ENCODE results near the gene IL17RD. TPM values are rescaled to one million over a fixed set of nuclear protein-coding genes. Genes with fewer than 3 reads are reported as not detected.

IL17RD gene
- total and polyA plus RNA-seq, 2 donors (not counting 1 experiment from before 2014, with no cell fraction given) = 0.05 TPM; not detected in 1

DNA sequence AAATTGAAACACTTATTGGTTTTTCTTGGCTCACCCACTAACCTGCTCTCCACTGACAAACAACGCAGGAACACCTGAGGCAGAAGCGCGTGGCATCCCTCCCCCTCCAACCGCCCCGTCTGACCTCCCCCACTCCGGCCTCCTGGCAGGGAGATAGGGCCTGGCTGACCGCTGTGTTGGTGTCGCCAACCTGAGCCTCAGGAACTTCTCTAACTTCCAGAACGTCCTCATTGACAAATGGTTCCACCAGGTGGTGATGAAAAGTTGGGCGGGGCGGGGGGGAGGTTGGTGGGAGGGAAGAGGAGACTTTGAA is 22.8 kb downstream of the IL17RD start:
- no peaks in the 10 kb centered on the region for H4K20me1 ChIP-seq (ENCODE audit: control insufficient read depth, insufficient read depth, low read length, poor library complexity, severe bottlenecking)
- Mint-ChIP-seq H3K9me3 (ENCODE audit: insufficient read depth) (no peaks in the 10 kb centered on the region), H3K27me3 (peaks cover 46% of the 10 kb centered on the region), H3K4me1 (no peaks in the 10 kb centered on the region), H3K27ac (no peak overlapping the region), H3K4me3 (no peak overlapping the region)
- no peaks in the 10 kb centered on the region for H3K36me3 ChIP-seq (replicated peaks in 1 of 2; ENCODE audit: control extremely low read depth in 1 of 2, control insufficient read depth in 1 of 2, extremely low read depth in 1 of 2, insufficient read depth in 2 of 2, low read length in 1 of 2)
- no peaks in the 10 kb centered on the region for H3K4me1 ChIP-seq (ENCODE audit: control insufficient read depth in 2 of 2, insufficient read depth in 2 of 2, low read length in 2 of 2)
- no peak overlapping the region for H3K4me3 ChIP-seq (ENCODE audit: control extremely low read depth in 1 of 5, extremely low read depth in 1 of 5, insufficient read depth in 1 of 5, low read depth in 2 of 5, low read length in 4 of 5)
- H3K9ac ChIP-seq (ENCODE audit: low read length) = no peak overlapping the region
- no peak overlapping the region for H3K4me2 ChIP-seq (replicated peaks; ENCODE audit: low read depth, low read length, poor library complexity, severe bottlenecking)
- ATAC-seq (ENCODE audit: low read depth) (no peak), DNase-seq (no peak)
- H3K27me3 ChIP-seq (replicated peaks in 1 of 4; ENCODE audit: control extremely low read depth in 1 of 4, control insufficient read depth in 3 of 4, insufficient read depth in 4 of 4, low read length in 3 of 4) = peaks cover 0 to 16% (median 4%) of the 10 kb centered on the region in 4 experiments
- no peaks in the 10 kb centered on the region for H3K79me2 ChIP-seq (ENCODE audit: control insufficient read depth, insufficient read depth, low read length)
- no peak for TF ChIP-seq EZH2 (IDR thresholded peaks at IDR 0.05; ENCODE audit: borderline replicate concordance, insufficient read depth, low read depth, low read length, poor library complexity, severe bottlenecking)
- TF ChIP-seq CTCF (IDR thresholded peaks at IDR 0.05) = no peak
- ChIA-PET POLR2A (no interaction called here), CTCF (no interaction called here)
- 66% methylated on average over 5 of the region's 11 CpGs for WGBS (ENCODE audit: insufficient coverage)
- H2AFZ ChIP-seq (ENCODE audit: insufficient read depth, low read depth, low read length, poor library complexity, severe bottlenecking) = no peak overlapping the region
- intact Hi-C loops (cut with micrococcal nuclease) = no loop called here
- H3K27ac ChIP-seq (ENCODE audit: low read length in 2 of 2) = no peak overlapping the region
- no peaks in the 10 kb centered on the region for H3K9me3 ChIP-seq (ENCODE audit: control extremely low read depth in 1 of 3, control insufficient read depth in 2 of 3, insufficient read depth in 1 of 3, low read length in 2 of 3)

DNA sequence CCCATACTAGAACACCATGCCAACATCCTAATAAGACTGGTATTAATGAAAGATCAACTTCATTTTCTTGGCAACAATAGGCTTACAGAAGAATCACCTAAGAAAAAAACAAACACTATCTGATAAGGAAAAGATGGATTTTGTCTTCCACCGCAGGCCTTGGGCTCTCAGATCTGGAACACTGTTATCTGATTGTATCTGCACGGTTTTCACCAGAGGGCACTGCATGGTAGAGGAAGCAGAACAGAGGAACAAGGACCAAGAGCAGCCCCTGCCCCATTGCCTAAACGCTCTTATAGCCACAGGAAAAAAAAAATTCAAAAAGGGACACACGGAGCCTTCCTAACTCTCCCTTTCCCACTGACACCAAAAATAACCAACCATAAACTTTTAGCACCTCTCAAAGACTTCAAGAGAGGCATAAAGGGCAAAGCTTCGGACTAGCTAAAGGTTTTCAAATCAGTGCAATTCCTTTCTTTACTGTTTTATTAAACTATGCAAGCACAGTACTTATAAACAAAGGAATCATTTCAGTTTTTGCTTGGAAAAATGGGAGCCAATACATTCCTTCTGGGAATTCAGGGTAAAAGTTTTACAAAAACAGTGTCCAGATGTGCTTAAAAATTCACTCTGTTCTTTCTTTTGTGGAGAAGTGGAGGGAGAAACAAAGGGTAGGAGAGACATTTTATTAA is 23.3 kb downstream of the IL17RD start:
- no peaks in the 10 kb centered on the region for H3K4me1 ChIP-seq (ENCODE audit: control insufficient read depth in 2 of 2, insufficient read depth in 2 of 2, low read length in 2 of 2)
- Mint-ChIP-seq H3K4me1 (no peaks in the 10 kb centered on the region), H3K9me3 (ENCODE audit: insufficient read depth) (no peaks in the 10 kb centered on the region), H3K4me3 (no peak overlapping the region), H3K27me3 (peaks cover 50% of the 10 kb centered on the region), H3K27ac (no peak overlapping the region)
- DNase-seq (no peak), ATAC-seq (ENCODE audit: low read depth) (no peak)
- no peak overlapping the region for H3K9ac ChIP-seq (ENCODE audit: low read length)
- no peak overlapping the region for H2AFZ ChIP-seq (ENCODE audit: insufficient read depth, low read depth, low read length, poor library complexity, severe bottlenecking)
- H3K79me2 ChIP-seq (ENCODE audit: control insufficient read depth, insufficient read depth, low read length) = no peaks in the 10 kb centered on the region
- H3K4me2 ChIP-seq (replicated peaks; ENCODE audit: low read depth, low read length, poor library complexity, severe bottlenecking) = no peak overlapping the region
- H3K9me3 ChIP-seq (ENCODE audit: control extremely low read depth in 1 of 3, control insufficient read depth in 2 of 3, insufficient read depth in 1 of 3, low read length in 2 of 3) = no peaks in the 10 kb centered on the region
- intact Hi-C loops (cut with micrococcal nuclease) = no loop called here
- CTCF ChIA-PET = interaction anchor here (1.4 kb wide), 1 partner anchor 28 kb away, joined by 3 read pairs; no protein-coding TSS in a partner anchor
- TF ChIP-seq EZH2 (IDR thresholded peaks at IDR 0.05; ENCODE audit: borderline replicate concordance, insufficient read depth, low read depth, low read length, poor library complexity, severe bottlenecking) (no peak), CTCF (IDR thresholded peaks at IDR 0.05) (no peak)
- 5% methylated on average over 4 of the region's 5 CpGs for WGBS (ENCODE audit: insufficient coverage)
- no peak overlapping the region for H3K27ac ChIP-seq (ENCODE audit: low read length in 2 of 2)
- POLR2A ChIA-PET = no interaction called here
- no peaks in the 10 kb centered on the region for H4K20me1 ChIP-seq (ENCODE audit: control insufficient read depth, insufficient read depth, low read length, poor library complexity, severe bottlenecking)
- H3K36me3 ChIP-seq (replicated peaks in 1 of 2; ENCODE audit: control extremely low read depth in 1 of 2, control insufficient read depth in 1 of 2, extremely low read depth in 1 of 2, insufficient read depth in 2 of 2, low read length in 1 of 2) = no peaks in the 10 kb centered on the region
- no peak overlapping the region for H3K4me3 ChIP-seq (ENCODE audit: control extremely low read depth in 1 of 5, extremely low read depth in 1 of 5, insufficient read depth in 1 of 5, low read depth in 2 of 5, low read length in 4 of 5)
- peaks cover 0 to 12% (median 2%) of the 10 kb centered on the region in 4 experiments for H3K27me3 ChIP-seq (replicated peaks in 1 of 4; ENCODE audit: control extremely low read depth in 1 of 4, control insufficient read depth in 3 of 4, insufficient read depth in 4 of 4, low read length in 3 of 4)

Data from B cell (primary cell).